Caco-2 (cell line): ENCODE data around the gene CLEC4G. TPM values are rescaled to one million over a fixed set of nuclear protein-coding genes. Genes with fewer than 3 reads are reported as not detected.

Experiments
- BruUV-seq: library from RNA; stranded (reverse); fragments of 400-500 nt; replicated peaks from 2 replicates; lab custom pipeline; 2021; lab: Mats Ljungman, UMichigan
- CTCF ChIA-PET: fragments of 300-600 bp; sonication (Branson Sonifier 250); formaldehyde crosslinking; loops from one replicate; lab custom pipeline; 2022; ENCODE audit warnings: antibody characterized with exemption; lab: Charles Lee
- POLR2A ChIA-PET: fragments of 300-600 bp; sonication (Branson Sonifier 250); formaldehyde crosslinking; loops from one replicate; lab custom pipeline; 2022; ENCODE audit warnings: antibody characterized with exemption; lab: Charles Lee
- DNase-seq, 2 experiments: peaks; one replicate each; pipeline versions ENCODE4 v3.0.0 to v3.0.0-alpha.2; 2020 to 2022
- H3K27me3 ChIP-seq: replicated peaks from 2 replicates; pipeline ENCODE4 v1.6.0; 2011; ENCODE audit warnings: low read length; ENCODE audit not compliant: control insufficient read depth, insufficient read depth
- H3K36me3 ChIP-seq: 2 replicates; pipeline ENCODE4 v1.5.1; 2011; ENCODE audit warnings: low read length; ENCODE audit not compliant: control insufficient read depth, insufficient read depth
- H3K4me1 ChIP-seq: fragments of 250-450 bp; sonication (Bioruptor Pico); 2 replicates; pipeline ENCODE4 v1.5.1; 2020; ENCODE audit warnings: mild to moderate bottlenecking
- H3K4me3 ChIP-seq: 2 replicates; pipeline ENCODE4 v1.5.1; 2011; ENCODE audit warnings: low read depth, mild to moderate bottlenecking, control low read depth, low read length
- H3K9me3 ChIP-seq: fragments of 250-450 bp; sonication (Bioruptor Pico); 2 replicates; pipeline ENCODE4 v1.5.1; 2020; ENCODE audit warnings: mild to moderate bottlenecking, moderate library complexity
- H3K27ac Mint-ChIP-seq: one replicate; pipeline ENCODE4 v1.8.0; 2022; ENCODE audit warnings: mixed read lengths; ENCODE audit not compliant: unreplicated experiment
- H3K27me3 Mint-ChIP-seq: one replicate; pipeline ENCODE4 v1.8.0; 2022; ENCODE audit warnings: mixed read lengths; ENCODE audit not compliant: insufficient read depth, unreplicated experiment
- H3K36me3 Mint-ChIP-seq: one replicate; pipeline ENCODE4 v1.8.0; 2022; ENCODE audit warnings: mild to moderate bottlenecking, mixed read lengths; ENCODE audit not compliant: insufficient read depth, unreplicated experiment
- H3K4me1 Mint-ChIP-seq: one replicate; pipeline ENCODE4 v1.8.0; 2022; ENCODE audit warnings: low read depth, mixed read lengths; ENCODE audit not compliant: unreplicated experiment
- H3K4me3 Mint-ChIP-seq: one replicate; pipeline ENCODE4 v1.8.0; 2022; ENCODE audit warnings: mild to moderate bottlenecking, moderate library complexity, mixed read lengths; ENCODE audit not compliant: unreplicated experiment
- H3K9me3 Mint-ChIP-seq: one replicate; pipeline ENCODE4 v1.8.0; 2022; ENCODE audit warnings: mixed read lengths; ENCODE audit not compliant: unreplicated experiment
- CTCF ChIP-seq, 2 experiments: fragments of 200-600 bp in 1 of 2; IDR thresholded peaks; 1 replicate in 1 of 2; 2 replicates in 1 of 2; pipeline versions ENCODE4 v1.5.1 to v1.8.0; 2011 to 2022; ENCODE audit warnings: antibody characterized with exemption in 1 of 2, control low read depth in 1 of 2, inconsistent platforms in 1 of 2, low read depth in 1 of 2, low read length in 1 of 2, mild to moderate bottlenecking in 1 of 2, moderate library complexity in 1 of 2; ENCODE audit not compliant: insufficient read depth in 1 of 2, severe bottlenecking in 1 of 2, unreplicated experiment in 1 of 2
- intact Hi-C: fragments of 100-400 bp; cut with micrococcal nuclease; formaldehyde crosslinking; loops from one replicate; pipeline ENCODE4 v1.10.0; 2022; ENCODE audit not compliant: unreplicated experiment
- total RNA-seq: library from RNA; stranded (reverse); gene quantifications from 2 replicates; pipeline ENCODE4 v1.2.3, GENCODE V29; 2022

CLEC4G gene
- total RNA-seq, 1 experiment from 2014 or later: not detected

DNA sequence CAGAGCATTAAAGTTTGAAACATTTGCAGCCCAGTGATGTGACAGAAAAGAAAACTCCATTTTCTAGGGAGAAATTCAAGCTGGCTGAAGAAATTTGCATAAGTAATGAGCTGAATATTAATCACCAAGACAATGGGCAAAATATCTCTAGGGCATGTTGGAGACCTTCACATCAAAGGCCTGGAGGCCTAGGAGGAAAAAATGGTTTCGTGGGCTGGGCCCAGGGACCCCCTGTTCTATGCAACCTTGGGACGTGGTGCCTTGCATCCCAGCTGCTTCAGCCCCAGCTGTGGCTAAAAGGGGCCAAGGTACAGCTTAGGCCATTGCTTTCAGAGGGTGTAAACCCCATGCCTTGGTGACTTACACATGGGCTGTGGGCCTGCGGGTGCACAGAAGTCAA lies 25.4 kb upstream of the CLEC4G start:
- CTCF ChIA-PET: no interaction called here
- no TSS peak for BruUV-seq
- no peaks in the 10 kb centered on the region for H3K36me3 Mint-ChIP-seq

DNA sequence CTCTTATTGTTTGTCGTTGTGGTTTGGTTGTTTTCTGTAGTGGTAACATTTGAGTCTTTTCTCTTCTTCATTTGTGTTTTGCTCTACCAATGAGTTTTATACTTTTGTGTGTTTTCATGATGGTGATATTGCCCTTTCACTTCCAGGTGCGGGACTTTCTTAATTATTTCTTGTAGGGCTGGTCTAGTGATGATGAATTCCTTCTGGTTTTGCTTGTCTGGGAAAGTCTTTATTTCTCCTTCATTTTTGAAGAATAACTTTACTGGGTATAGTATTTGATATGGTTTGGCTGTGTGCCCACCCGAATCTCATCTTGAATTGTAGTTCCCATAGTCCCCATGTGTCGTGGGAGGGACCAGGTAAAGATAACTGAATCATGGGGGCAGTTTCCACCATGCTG lies 24.3 kb upstream of the CLEC4G start:
- ChIA-PET POLR2A (no interaction called here), CTCF (no interaction called here)
- no TSS peak for BruUV-seq
- H3K27me3 ChIP-seq: no peaks in the 10 kb centered on the region
- Mint-ChIP-seq H3K36me3 (no peaks in the 10 kb centered on the region), H3K4me1 (no peaks in the 10 kb centered on the region), H3K4me3 (no peak overlapping the region), H3K27ac (no peak overlapping the region), H3K27me3 (no peaks in the 10 kb centered on the region), H3K9me3 (peaks cover 51% of the 10 kb centered on the region)
- no peaks in the 10 kb centered on the region for H3K36me3 ChIP-seq
- DNase-seq: no peak
- H3K4me3 ChIP-seq: no peak overlapping the region
- peaks cover 33% of the 10 kb centered on the region for H3K9me3 ChIP-seq
- intact Hi-C loops: no loop called here
- no peaks in the 10 kb centered on the region for H3K4me1 ChIP-seq
- no peak for TF ChIP-seq CTCF (IDR thresholded peaks at IDR 0.05; ENCODE audit: insufficient read depth in 1 of 2, low read depth in 1 of 2, low read length in 1 of 2, severe bottlenecking in 1 of 2, unreplicated experiment in 1 of 2)

More for the DNA sequence above, 25.4 kb upstream of the CLEC4G start:
- intact Hi-C loops: no loop called here
- POLR2A ChIA-PET: no interaction called here
- TF ChIP-seq CTCF (IDR thresholded peaks at IDR 0.05; ENCODE audit: insufficient read depth in 1 of 2, low read depth in 1 of 2, low read length in 1 of 2, severe bottlenecking in 1 of 2, unreplicated experiment in 1 of 2): no peak
- Histone ChIP-seq H3K4me3 (no peak overlapping the region), H3K36me3 (no peaks in the 10 kb centered on the region), H3K4me1 (no peaks in the 10 kb centered on the region), H3K27me3 (no peaks in the 10 kb centered on the region), H3K9me3 (peaks cover 33% of the 10 kb centered on the region)
- Mint-ChIP-seq H3K4me1 (no peaks in the 10 kb centered on the region), H3K27ac (no peak overlapping the region), H3K9me3 (peaks cover 51% of the 10 kb centered on the region), H3K4me3 (no peak overlapping the region), H3K27me3 (no peaks in the 10 kb centered on the region)
- DNase-seq: no peak

GRCh38 chr19:7751157-7751783 lies 19.4 kb upstream of the CLEC4G start:
- no peaks in the 10 kb centered on the region for H3K36me3 Mint-ChIP-seq
- no TSS peak for BruUV-seq
- no peaks in the 10 kb centered on the region for H3K4me1 Mint-ChIP-seq
- intact Hi-C loops: no loop called here
- H3K27ac Mint-ChIP-seq: no peak overlapping the region
- peaks cover 19% of the 10 kb centered on the region for H3K9me3 Mint-ChIP-seq
- H3K4me3 Mint-ChIP-seq: no peak overlapping the region
- no peaks in the 10 kb centered on the region; the same call in 1 of the 2 replicates for H3K9me3 ChIP-seq
- no peaks in the 10 kb centered on the region for H3K4me1 ChIP-seq
- no peaks in the 10 kb centered on the region for H3K27me3 Mint-ChIP-seq
- H3K4me3 ChIP-seq: no peak overlapping the region
- no peak for TF ChIP-seq CTCF (IDR thresholded peaks at IDR 0.05; ENCODE audit: insufficient read depth in 1 of 2, low read depth in 1 of 2, low read length in 1 of 2, severe bottlenecking in 1 of 2, unreplicated experiment in 1 of 2)
- H3K36me3 ChIP-seq: no peaks in the 10 kb centered on the region
- CTCF ChIA-PET: no interaction called here
- POLR2A ChIA-PET: no interaction called here
- no peak for DNase-seq
- H3K27me3 ChIP-seq: no peaks in the 10 kb centered on the region
